Kidney (tissue), 14 donors: Measurements from ENCODE around the gene FOLR3. TPM values are rescaled to one million over a fixed set of nuclear protein-coding genes. Genes with fewer than 3 reads are reported as not detected.

ENCODE experiments used
- DNase-seq, 5 donors: peaks; one replicate each; pipeline ENCODE4 v3.0.0-alpha.2; 2013 to 2020
- FAIRE-seq: peaks from 2 replicates; lab custom pipeline; 2012; peaks lifted over from hg19 to GRCh38; lab: Jason Lieb, UNC
- H3K27ac ChIP-seq, 2 donors: one replicate each; pipeline ENCODE4 v1.7.0; 2013; ENCODE audit warnings: low read depth in 2 of 2, low read length in 2 of 2, inconsistent platforms in 1 of 2
- H3K27me3 ChIP-seq: one replicate; pipeline ENCODE4 v1.7.1; 2013; ENCODE audit warnings: low read length, inconsistent platforms; ENCODE audit not compliant: control insufficient read depth, insufficient read depth
- H3K36me3 ChIP-seq, 3 donors: one replicate each; pipeline versions ENCODE4 v1.7.0 to v1.7.1; 2013; ENCODE audit warnings: low read length in 3 of 3, control low read depth in 1 of 3, inconsistent platforms in 1 of 3; ENCODE audit not compliant: insufficient read depth in 3 of 3, control insufficient read depth in 2 of 3
- H3K4me1 ChIP-seq, 3 donors: one replicate each; pipeline versions ENCODE4 v1.7.0 to v1.7.1; 2013; ENCODE audit warnings: low read length in 3 of 3, inconsistent platforms in 1 of 3, low read depth in 1 of 3; ENCODE audit not compliant: control insufficient read depth in 2 of 3, insufficient read depth in 2 of 3
- H3K4me3 ChIP-seq, 3 donors: one replicate each; pipeline versions ENCODE4 v1.7.0 to v1.8.1; 2013; ENCODE audit warnings: low read length in 3 of 3, control low read depth in 1 of 3, inconsistent platforms in 1 of 3
- H3K9ac ChIP-seq, 3 donors: one replicate each; pipeline versions ENCODE4 v1.7.0 to v1.7.1; 2013; ENCODE audit warnings: low read length in 3 of 3, control low read depth in 1 of 3, inconsistent platforms in 1 of 3
- H3K9me3 ChIP-seq, 3 donors: one replicate each; pipeline versions ENCODE4 v1.7.0 to v1.7.1; 2013; ENCODE audit warnings: low read length in 3 of 3, control low read depth in 1 of 3, inconsistent platforms in 1 of 3; ENCODE audit not compliant: control insufficient read depth in 2 of 3, insufficient read depth in 1 of 3
- intact Hi-C: fragments of 100-400 bp; cut with DNase I; formaldehyde crosslinking; loops from one replicate; pipeline ENCODE4 v1.11.1; 2022
- polyA plus RNA-seq: library from polyadenylated mRNA; stranded (reverse); fragments of 350-450 nt; fragmentation: Illumina TruSeq; extraction: RNeasy Lipid Tissue Mini Kit (QIAGEN cat#74804); gene quantifications from one replicate; pipeline ENCODE4 v1.2.3, GENCODE V29; 2014; ENCODE audit warnings: low read depth, low replicate concordance; ENCODE audit not compliant: insufficient read depth
- total RNA-seq: library from RNA; stranded (reverse); fragmentation: NEBNext Ultra II Directional; extraction: Animal tissue kit (Norgen Biotek cat#: 25700); gene quantifications from one replicate; pipeline ENCODE4 v1.2.1, GENCODE V29; 2021
- TF ChIP-seq, protein P1 (sequence below): IDR thresholded peaks from 3 replicates; pipeline ENCODE4 v1.5.1; 2012; ENCODE audit warnings: mild to moderate bottlenecking, moderate library complexity, borderline replicate concordance; ENCODE audit not compliant: insufficient read depth; ENCODE audit errors: extremely low read depth
- donor health status: control.
- donor health status: control.
- donor health status: control.
- donor health status: control.
- donor health status: control.
- donor health status: DM: yes; HTN: yes; CAD: no.
- donor health status: Normal renal cell carcinoma (clear cell type).

The FOLR3 gene
- total and polyA plus RNA-seq, 2 donors from 2014 or later = 17.5 to 65.0 TPM

DNA sequence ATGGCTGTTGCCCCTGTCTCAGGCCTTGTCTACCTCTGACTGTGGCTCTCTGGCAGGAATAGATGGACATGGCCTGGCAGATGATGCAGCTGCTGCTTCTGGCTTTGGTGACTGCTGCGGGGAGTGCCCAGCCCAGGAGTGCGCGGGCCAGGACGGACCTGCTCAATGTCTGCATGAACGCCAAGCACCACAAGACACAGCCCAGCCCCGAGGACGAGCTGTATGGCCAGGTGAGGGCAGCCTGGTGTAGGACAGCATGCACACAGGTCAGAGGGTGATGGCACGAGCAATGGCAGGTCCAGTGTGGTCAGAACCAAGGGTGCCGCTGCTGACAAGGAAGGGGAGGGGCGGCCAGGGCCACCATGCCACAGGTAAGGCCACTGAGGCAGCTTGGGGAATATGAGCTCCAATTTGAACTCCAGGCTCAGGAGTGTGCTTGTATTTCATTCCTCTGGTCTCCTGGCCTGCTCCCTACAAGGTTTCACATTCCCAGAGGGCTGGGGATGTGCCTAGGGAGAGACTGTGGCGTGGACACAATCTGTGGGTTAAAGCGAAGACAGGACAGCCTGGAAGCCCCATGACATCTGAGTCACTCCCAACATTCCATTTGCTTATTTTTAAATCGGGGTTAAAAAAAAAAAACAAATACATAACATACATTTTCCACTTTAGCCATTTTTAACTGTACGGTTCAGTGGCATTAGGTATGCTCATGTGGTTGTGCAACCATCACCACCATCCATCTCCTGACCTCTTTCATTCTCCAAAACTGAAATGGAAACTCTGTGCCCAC, 562 bp downstream of the FOLR3 start:
- DNase-seq (no peak), FAIRE-seq (no peak)
- Histone ChIP-seq H3K27ac (no peak overlapping the region), H3K4me1 (no peaks in the 10 kb centered on the region), H3K9ac (no peak overlapping the region), H3K27me3 (no peaks in the 10 kb centered on the region), H3K4me3 (no peak overlapping the region), H3K36me3 (no peaks in the 10 kb centered on the region), H3K9me3 (no peaks in the 10 kb centered on the region)
- TF ChIP-seq, protein P1, sequence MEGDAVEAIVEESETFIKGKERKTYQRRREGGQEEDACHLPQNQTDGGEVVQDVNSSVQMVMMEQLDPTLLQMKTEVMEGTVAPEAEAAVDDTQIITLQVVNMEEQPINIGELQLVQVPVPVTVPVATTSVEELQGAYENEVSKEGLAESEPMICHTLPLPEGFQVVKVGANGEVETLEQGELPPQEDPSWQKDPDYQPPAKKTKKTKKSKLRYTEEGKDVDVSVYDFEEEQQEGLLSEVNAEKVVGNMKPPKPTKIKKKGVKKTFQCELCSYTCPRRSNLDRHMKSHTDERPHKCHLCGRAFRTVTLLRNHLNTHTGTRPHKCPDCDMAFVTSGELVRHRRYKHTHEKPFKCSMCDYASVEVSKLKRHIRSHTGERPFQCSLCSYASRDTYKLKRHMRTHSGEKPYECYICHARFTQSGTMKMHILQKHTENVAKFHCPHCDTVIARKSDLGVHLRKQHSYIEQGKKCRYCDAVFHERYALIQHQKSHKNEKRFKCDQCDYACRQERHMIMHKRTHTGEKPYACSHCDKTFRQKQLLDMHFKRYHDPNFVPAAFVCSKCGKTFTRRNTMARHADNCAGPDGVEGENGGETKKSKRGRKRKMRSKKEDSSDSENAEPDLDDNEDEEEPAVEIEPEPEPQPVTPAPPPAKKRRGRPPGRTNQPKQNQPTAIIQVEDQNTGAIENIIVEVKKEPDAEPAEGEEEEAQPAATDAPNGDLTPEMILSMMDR = no peak
- intact Hi-C loops = no loop called here

DNA sequence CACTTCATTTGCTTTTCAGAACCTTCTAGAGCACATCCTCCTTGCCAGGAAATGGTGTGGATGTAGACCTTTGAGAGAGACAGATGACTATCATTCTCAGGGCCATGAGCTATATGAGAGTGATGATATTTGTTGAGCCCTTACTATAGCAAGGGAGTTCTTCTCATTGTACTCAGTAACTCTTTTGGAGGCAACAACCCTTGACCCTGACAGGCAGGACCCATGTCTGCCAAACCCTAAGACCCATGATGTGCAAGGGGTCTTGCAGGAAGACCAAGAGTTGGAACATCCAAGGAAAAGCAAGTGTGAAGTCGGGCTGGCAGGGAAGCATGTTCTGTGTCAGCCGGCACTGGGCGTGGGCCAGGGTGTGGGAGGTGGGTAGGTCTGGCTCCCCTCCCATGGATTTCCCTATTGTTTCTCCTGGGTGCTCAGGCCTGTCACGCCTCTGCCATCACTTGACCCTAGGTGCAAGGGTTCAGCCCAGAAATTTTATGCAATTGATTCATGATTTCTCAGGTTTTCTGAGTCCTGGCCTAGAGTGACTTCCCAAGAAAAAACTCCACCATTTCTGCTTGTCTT, 1.2 kb downstream of the FOLR3 start:
- no peak for FAIRE-seq
- TF ChIP-seq, protein P1 = no peak
- intact Hi-C loops = no loop called here
- Histone ChIP-seq H3K36me3 (no peaks in the 10 kb centered on the region), H3K27me3 (no peaks in the 10 kb centered on the region), H3K9ac (no peak overlapping the region), H3K27ac (no peak overlapping the region), H3K9me3 (no peaks in the 10 kb centered on the region), H3K4me1 (no peaks in the 10 kb centered on the region), H3K4me3 (no peak overlapping the region)
- DNase-seq = no peak

DNA sequence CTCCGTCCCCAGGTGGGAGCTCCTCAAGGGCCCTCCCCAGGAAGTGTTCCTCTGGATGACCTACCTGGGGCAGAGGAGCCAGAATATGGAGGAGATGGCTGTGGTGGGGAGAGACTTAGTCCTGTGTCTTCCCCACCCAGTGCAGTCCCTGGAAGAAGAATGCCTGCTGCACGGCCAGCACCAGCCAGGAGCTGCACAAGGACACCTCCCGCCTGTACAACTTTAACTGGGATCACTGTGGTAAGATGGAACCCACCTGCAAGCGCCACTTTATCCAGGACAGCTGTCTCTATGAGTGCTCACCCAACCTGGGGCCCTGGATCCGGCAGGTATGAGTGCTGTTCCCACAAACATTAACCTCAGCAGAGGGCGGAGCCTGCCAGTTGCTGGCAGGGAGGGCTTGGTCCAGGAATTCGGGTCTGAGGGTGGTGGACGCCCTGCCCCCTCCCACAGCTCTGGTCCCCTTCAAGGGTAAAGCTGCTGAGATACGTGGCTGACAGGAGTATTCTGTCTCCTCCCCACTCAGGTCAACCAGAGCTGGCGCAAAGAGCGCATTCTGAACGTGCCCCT, 3.4 kb downstream of the FOLR3 start:
- intact Hi-C loops = no loop called here
- peak overlapping the region in 1 of 3 donors; percentile 26 for H3K9ac ChIP-seq
- no peaks in the 10 kb centered on the region for H3K9me3 ChIP-seq
- H3K4me1 ChIP-seq = no peaks in the 10 kb centered on the region
- peak in 4 of 5 donors; percentile 33 to 83 (median 42) for DNase-seq
- no peaks in the 10 kb centered on the region for H3K27me3 ChIP-seq
- H3K27ac ChIP-seq = no peak overlapping the region
- peak overlapping the region in 2 of 3 donors; percentile 29 to 38 for H3K4me3 ChIP-seq
- no peaks in the 10 kb centered on the region for H3K36me3 ChIP-seq
- no peak for FAIRE-seq
- TF ChIP-seq, protein P1 = no peak
